HEK293 (cell line): ENCODE measurements around the gene COPE.

ENCODE experiments used
- SETDB1 ChIP-seq: IDR thresholded peaks from one replicate; pipeline ENCODE4 v1.6.1; 2017; ENCODE audit warnings: mild to moderate bottlenecking, low read length, moderate library complexity, mixed read lengths; ENCODE audit not compliant: insufficient read length
- ZFP3 ChIP-seq: fragments of 450-650 bp; formaldehyde crosslinking; IDR thresholded peaks from 2 replicates; pipeline ENCODE4 v1.5.1; 2016; ENCODE audit warnings: low read depth, missing biosample characterization, missing genetic modification characterization
- ZNF202 ChIP-seq: fragments of 450-650 bp; formaldehyde crosslinking; IDR thresholded peaks from 2 replicates; pipeline ENCODE4 v1.5.1; 2016; ENCODE audit warnings: missing biosample characterization, missing genetic modification characterization, borderline replicate concordance
- ZNF223 ChIP-seq: fragments of 450-650 bp; formaldehyde crosslinking; IDR thresholded peaks from 2 replicates; pipeline ENCODE4 v1.5.1; 2016; ENCODE audit warnings: missing biosample characterization, missing genetic modification characterization
- ZNF366 ChIP-seq: fragments of 450-650 bp; formaldehyde crosslinking; conservative IDR thresholded peaks from 2 replicates; pipeline ENCODE4 v1.5.1; 2016; ENCODE audit warnings: missing biosample characterization, missing genetic modification characterization
- ZSCAN18 ChIP-seq: fragments of 450-650 bp; formaldehyde crosslinking; IDR thresholded peaks from 2 replicates; pipeline ENCODE4 v1.5.1; 2016; ENCODE audit warnings: missing biosample characterization, missing genetic modification characterization
- TF ChIP-seq, protein P1 (sequence below): fragments of 450-650 bp; formaldehyde crosslinking; IDR thresholded peaks from 2 replicates; pipeline ENCODE4 v1.5.1; 2016; ENCODE audit warnings: missing biosample characterization, missing genetic modification characterization
- TF ChIP-seq, protein P2 (sequence below): fragments of 450-650 bp; formaldehyde crosslinking; IDR thresholded peaks from 2 replicates; pipeline ENCODE4 v1.5.1; 2016; ENCODE audit warnings: missing biosample characterization, missing genetic modification characterization, borderline replicate concordance
- TF ChIP-seq, protein P3 (sequence below): fragments of 450-650 bp; formaldehyde crosslinking; conservative IDR thresholded peaks from 2 replicates; pipeline ENCODE4 v1.5.1; 2016; ENCODE audit warnings: low read depth, missing biosample characterization, missing genetic modification characterization

GRCh38 chr19:18960370-18960769 lies 41.2 kb upstream of the COPE start:
- TF ChIP-seq, protein P1, sequence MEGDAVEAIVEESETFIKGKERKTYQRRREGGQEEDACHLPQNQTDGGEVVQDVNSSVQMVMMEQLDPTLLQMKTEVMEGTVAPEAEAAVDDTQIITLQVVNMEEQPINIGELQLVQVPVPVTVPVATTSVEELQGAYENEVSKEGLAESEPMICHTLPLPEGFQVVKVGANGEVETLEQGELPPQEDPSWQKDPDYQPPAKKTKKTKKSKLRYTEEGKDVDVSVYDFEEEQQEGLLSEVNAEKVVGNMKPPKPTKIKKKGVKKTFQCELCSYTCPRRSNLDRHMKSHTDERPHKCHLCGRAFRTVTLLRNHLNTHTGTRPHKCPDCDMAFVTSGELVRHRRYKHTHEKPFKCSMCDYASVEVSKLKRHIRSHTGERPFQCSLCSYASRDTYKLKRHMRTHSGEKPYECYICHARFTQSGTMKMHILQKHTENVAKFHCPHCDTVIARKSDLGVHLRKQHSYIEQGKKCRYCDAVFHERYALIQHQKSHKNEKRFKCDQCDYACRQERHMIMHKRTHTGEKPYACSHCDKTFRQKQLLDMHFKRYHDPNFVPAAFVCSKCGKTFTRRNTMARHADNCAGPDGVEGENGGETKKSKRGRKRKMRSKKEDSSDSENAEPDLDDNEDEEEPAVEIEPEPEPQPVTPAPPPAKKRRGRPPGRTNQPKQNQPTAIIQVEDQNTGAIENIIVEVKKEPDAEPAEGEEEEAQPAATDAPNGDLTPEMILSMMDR (tag by site-specific recombination): no peak
- TF ChIP-seq, protein P2, sequence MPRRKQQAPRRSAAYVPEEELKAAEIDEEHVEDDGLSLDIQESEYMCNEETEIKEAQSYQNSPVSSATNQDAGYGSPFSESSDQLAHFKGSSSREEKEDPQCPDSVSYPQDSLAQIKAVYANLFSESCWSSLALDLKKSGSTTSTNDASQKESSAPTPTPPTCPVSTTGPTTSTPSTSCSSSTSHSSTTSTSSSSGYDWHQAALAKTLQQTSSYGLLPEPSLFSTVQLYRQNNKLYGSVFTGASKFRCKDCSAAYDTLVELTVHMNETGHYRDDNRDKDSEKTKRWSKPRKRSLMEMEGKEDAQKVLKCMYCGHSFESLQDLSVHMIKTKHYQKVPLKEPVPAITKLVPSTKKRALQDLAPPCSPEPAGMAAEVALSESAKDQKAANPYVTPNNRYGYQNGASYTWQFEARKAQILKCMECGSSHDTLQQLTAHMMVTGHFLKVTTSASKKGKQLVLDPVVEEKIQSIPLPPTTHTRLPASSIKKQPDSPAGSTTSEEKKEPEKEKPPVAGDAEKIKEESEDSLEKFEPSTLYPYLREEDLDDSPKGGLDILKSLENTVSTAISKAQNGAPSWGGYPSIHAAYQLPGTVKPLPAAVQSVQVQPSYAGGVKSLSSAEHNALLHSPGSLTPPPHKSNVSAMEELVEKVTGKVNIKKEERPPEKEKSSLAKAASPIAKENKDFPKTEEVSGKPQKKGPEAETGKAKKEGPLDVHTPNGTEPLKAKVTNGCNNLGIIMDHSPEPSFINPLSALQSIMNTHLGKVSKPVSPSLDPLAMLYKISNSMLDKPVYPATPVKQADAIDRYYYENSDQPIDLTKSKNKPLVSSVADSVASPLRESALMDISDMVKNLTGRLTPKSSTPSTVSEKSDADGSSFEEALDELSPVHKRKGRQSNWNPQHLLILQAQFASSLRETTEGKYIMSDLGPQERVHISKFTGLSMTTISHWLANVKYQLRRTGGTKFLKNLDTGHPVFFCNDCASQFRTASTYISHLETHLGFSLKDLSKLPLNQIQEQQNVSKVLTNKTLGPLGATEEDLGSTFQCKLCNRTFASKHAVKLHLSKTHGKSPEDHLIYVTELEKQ (tag by site-specific recombination): no peak
- TF ChIP-seq ZNF202 (tag by site-specific recombination) (no peak), ZSCAN18 (tag by site-specific recombination) (no peak), ZNF366 (tag by site-specific recombination) (no peak), ZFP3 (tag by site-specific recombination) (no peak), SETDB1 (no peak), ZNF223 (tag by site-specific recombination) (no peak)
- TF ChIP-seq, protein P3, sequence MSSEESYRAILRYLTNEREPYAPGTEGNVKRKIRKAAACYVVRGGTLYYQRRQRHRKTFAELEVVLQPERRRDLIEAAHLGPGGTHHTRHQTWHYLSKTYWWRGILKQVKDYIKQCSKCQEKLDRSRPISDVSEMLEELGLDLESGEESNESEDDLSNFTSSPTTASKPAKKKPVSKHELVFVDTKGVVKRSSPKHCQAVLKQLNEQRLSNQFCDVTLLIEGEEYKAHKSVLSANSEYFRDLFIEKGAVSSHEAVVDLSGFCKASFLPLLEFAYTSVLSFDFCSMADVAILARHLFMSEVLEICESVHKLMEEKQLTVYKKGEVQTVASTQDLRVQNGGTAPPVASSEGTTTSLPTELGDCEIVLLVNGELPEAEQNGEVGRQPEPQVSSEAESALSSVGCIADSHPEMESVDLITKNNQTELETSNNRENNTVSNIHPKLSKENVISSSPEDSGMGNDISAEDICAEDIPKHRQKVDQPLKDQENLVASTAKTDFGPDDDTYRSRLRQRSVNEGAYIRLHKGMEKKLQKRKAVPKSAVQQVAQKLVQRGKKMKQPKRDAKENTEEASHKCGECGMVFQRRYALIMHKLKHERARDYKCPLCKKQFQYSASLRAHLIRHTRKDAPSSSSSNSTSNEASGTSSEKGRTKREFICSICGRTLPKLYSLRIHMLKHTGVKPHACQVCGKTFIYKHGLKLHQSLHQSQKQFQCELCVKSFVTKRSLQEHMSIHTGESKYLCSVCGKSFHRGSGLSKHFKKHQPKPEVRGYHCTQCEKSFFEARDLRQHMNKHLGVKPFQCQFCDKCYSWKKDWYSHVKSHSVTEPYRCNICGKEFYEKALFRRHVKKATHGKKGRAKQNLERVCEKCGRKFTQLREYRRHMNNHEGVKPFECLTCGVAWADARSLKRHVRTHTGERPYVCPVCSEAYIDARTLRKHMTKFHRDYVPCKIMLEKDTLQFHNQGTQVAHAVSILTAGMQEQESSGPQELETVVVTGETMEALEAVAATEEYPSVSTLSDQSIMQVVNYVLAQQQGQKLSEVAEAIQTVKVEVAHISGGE (tag by site-specific recombination): no peak
